ENCODE results near the gene LEKR1. TPM values are rescaled to one million over a fixed set of nuclear protein-coding genes. Genes with fewer than 3 reads are reported as not detected.
"Not testable (repeated sequence)": the region's sequence is repeated elsewhere in the genome, so short reads cannot be mapped to it uniquely, and the experiment has no call there.

Gene LEKR1
- total and polyA plus RNA-seq, 2 of the 13 experiments (the other 11 are each of a cell fraction or from before 2014, with no cell fraction given): 0.49 to 1.5 TPM

DNA sequence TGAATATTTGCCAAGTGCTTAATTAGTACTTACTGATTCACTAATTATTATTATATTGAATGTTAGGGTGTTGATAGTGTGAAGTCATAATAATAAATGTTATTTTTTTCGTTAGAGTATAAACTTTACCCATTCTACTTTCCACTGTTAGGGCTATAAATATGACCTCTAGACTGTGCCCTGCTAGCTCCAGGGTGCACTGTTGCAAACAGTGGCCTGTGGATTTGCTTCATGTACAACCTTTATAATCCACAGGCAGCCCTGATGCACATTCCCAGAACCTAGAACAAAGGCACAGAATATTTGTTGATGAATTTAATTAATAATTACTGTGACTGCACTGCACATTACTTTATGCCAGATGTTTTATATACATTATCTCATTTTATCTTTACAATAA, 28.8 kb upstream of the LEKR1 start:
- Histone ChIP-seq H2AFZ (ENCODE audit: low read length) (no peak overlapping the region), H3K4me3 (replicated peaks in 1 of 3; ENCODE audit: insufficient read depth in 1 of 3, low read depth in 2 of 3, low read length in 3 of 3) (no peak overlapping the region), H3K27me3 (ENCODE audit: control insufficient read depth in 1 of 2, insufficient read depth in 2 of 2, low read length in 2 of 2) (no peaks in the 10 kb centered on the region), H3K27ac (ENCODE audit: extremely low read length, insufficient read depth, low read length) (no peak overlapping the region), H3K9ac (ENCODE audit: insufficient read depth, low read depth, low read length) (no peak overlapping the region), H3K9me3 (ENCODE audit: low read length) (peaks cover 17% of the 10 kb centered on the region), H3K79me2 (ENCODE audit: insufficient read depth, low read length) (no peaks in the 10 kb centered on the region), H3K4me2 (ENCODE audit: low read depth, low read length) (no peak overlapping the region), H3K4me1 (ENCODE audit: insufficient read depth, low read length) (peaks cover 43% of the 10 kb centered on the region), H3K36me3 (replicated peaks in 1 of 2; ENCODE audit: control insufficient read depth in 1 of 2, insufficient read depth in 2 of 2, low read length in 2 of 2) (no peaks in the 10 kb centered on the region), H4K20me1 (ENCODE audit: insufficient read depth, low read length) (no peaks in the 10 kb centered on the region)
- TF ChIP-seq HNF4A (CRISPR knock-in tag; IDR thresholded peaks at IDR 0.05) (0 out of 2 replicates have a peak, but pooled peaks have one; percentile 8), RFX3 (CRISPR knock-in tag; IDR thresholded peaks at IDR 0.05) (no peak)
- WGBS (ENCODE audit: low lambda C conversion rate): 3% methylated on average over 1 of the region's 1 CpG
- peak; percentile 67 for ATAC-seq
- in situ Hi-C loops (cut with HindIII; ENCODE audit: extremely low pct_ligation_motif_present, low pct_unique_long_range_greater_than_20kb): no loop called here
- ChIA-PET POLR2A (no interaction called here), CTCF (ENCODE audit: low intra/inter-chr PET ratio, low total read pairs) (no interaction called here)
- no TSS peak for BruUV-seq (replicated peaks)
- no peak for DNase-seq (ENCODE audit: low spot score)
- FAIRE-seq: no peak
- intact Hi-C loops (cut with micrococcal nuclease; ENCODE audit: unreplicated experiment): no loop called here

DNA sequence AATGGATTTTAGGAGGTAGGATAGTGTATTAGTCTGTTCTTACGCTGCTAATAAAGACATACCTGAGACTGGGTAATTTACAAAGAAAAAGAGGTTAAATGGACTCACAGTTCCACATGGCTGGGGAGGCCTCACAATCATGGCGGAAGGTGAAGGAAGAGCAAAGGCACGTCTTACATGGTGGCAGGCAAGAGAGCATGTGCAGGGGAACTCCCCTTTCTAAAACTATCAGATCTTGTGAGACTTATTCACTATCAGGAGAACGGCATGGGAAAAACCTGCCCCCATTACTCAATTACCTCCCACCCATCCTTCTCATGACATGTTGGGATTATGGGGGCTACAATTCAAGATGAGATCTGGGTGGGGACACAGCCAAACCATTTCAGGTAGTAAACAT, 25.9 kb upstream of the LEKR1 start:
- peak; percentile 88 for TF ChIP-seq ZNF430 (CRISPR knock-in tag; IDR thresholded peaks at IDR 0.05)
- peak; percentile 49; the same call in 1 of the 2 replicates for TF ChIP-seq ZNF431 (CRISPR knock-in tag; IDR thresholded peaks at IDR 0.05; ENCODE audit: borderline replicate concordance, low read depth)
- ATAC-seq; intact Hi-C loops (cut with micrococcal nuclease; ENCODE audit: unreplicated experiment); H3K4me2 ChIP-seq (ENCODE audit: low read depth, low read length); POLR2A ChIA-PET; FAIRE-seq; DNase-seq (ENCODE audit: low spot score); H3K27ac ChIP-seq (ENCODE audit: extremely low read length, insufficient read depth, low read length); H3K4me3 ChIP-seq (replicated peaks in 1 of 3; ENCODE audit: insufficient read depth in 1 of 3, low read depth in 2 of 3, low read length in 3 of 3); H3K9ac ChIP-seq (ENCODE audit: insufficient read depth, low read depth, low read length); H3K79me2 ChIP-seq (ENCODE audit: insufficient read depth, low read length); BruUV-seq (replicated peaks); H3K27me3 ChIP-seq (ENCODE audit: control insufficient read depth in 1 of 2, insufficient read depth in 2 of 2, low read length in 2 of 2); H3K36me3 ChIP-seq (replicated peaks in 1 of 2; ENCODE audit: control insufficient read depth in 1 of 2, insufficient read depth in 2 of 2, low read length in 2 of 2); in situ Hi-C loops (cut with HindIII; ENCODE audit: extremely low pct_ligation_motif_present, low pct_unique_long_range_greater_than_20kb); CTCF ChIA-PET (ENCODE audit: low intra/inter-chr PET ratio, low total read pairs); H4K20me1 ChIP-seq (ENCODE audit: insufficient read depth, low read length); H2AFZ ChIP-seq (ENCODE audit: low read length): not testable (repeated sequence)
- Histone ChIP-seq H3K4me1 (ENCODE audit: insufficient read depth, low read length) (peaks cover 13% of the 10 kb centered on the region), H3K9me3 (ENCODE audit: low read length) (peaks cover 17% of the 10 kb centered on the region)
- 67% methylated on average over 4 of the region's 4 CpGs for WGBS (ENCODE audit: low lambda C conversion rate)
